Measurements from ENCODE around the gene DHX8. TPM values are rescaled to one million over a fixed set of nuclear protein-coding genes. Genes with fewer than 3 reads are reported as not detected.

The DHX8 gene
- total RNA-seq, 1 experiment from 2014 or later: 94.8 TPM

GRCh38 chr17:43453331-43453812, 30.4 kb upstream of the DHX8 start:
- Mint-ChIP-seq H3K27me3 (ENCODE audit: unreplicated experiment) (no peaks in the 10 kb centered on the region), H3K9me3 (ENCODE audit: low read depth, unreplicated experiment) (no peaks in the 10 kb centered on the region), H3K36me3 (ENCODE audit: insufficient read depth, unreplicated experiment) (peaks cover 5% of the 10 kb centered on the region), H3K4me3 (ENCODE audit: low read depth, unreplicated experiment) (no peak overlapping the region), H3K4me1 (ENCODE audit: low read depth, unreplicated experiment) (peaks cover 36% of the 10 kb centered on the region), H3K27ac (ENCODE audit: unreplicated experiment) (no peak overlapping the region)
- no peak for DNase-seq
- intact Hi-C loops (cut with micrococcal nuclease; ENCODE audit: unreplicated experiment): no loop called here
- no peak for TF ChIP-seq CTCF (IDR thresholded peaks at IDR 0.05; ENCODE audit: unreplicated experiment)
- BruUV-seq (replicated peaks): no TSS peak
- CTCF ChIA-PET: no interaction called here

- no peak for DNase-seq
- no peak for TF ChIP-seq CTCF (IDR thresholded peaks at IDR 0.05; ENCODE audit: unreplicated experiment)
- peaks cover 27% of the 10 kb centered on the region for H3K4me1 Mint-ChIP-seq (ENCODE audit: low read depth, unreplicated experiment)
- intact Hi-C loops (cut with micrococcal nuclease; ENCODE audit: unreplicated experiment): no loop called here
- H3K36me3 Mint-ChIP-seq (ENCODE audit: insufficient read depth, unreplicated experiment): peaks cover 5% of the 10 kb centered on the region
- no peak overlapping the region for H3K4me3 Mint-ChIP-seq (ENCODE audit: low read depth, unreplicated experiment)
- H3K9me3 Mint-ChIP-seq (ENCODE audit: low read depth, unreplicated experiment): no peaks in the 10 kb centered on the region
- no TSS peak for BruUV-seq (replicated peaks)
- H3K27ac Mint-ChIP-seq (ENCODE audit: unreplicated experiment): no peak overlapping the region
- CTCF ChIA-PET: interaction anchor here (0.6 kb wide), 1 partner anchor 18 kb away, joined by 3 read pairs; no protein-coding TSS in a partner anchor
- H3K27me3 Mint-ChIP-seq (ENCODE audit: unreplicated experiment): no peaks in the 10 kb centered on the region
Observed at GRCh38 chr17:43454868-43455267, 28.9 kb upstream of the DHX8 start.

GRCh38 chr17:43456029-43456428, 27.7 kb upstream of the DHX8 start:
- intact Hi-C loops (cut with micrococcal nuclease; ENCODE audit: unreplicated experiment): no loop called here
- peaks cover 24% of the 10 kb centered on the region for H3K4me1 Mint-ChIP-seq (ENCODE audit: low read depth, unreplicated experiment)
- H3K4me3 Mint-ChIP-seq (ENCODE audit: low read depth, unreplicated experiment): no peak overlapping the region
- H3K36me3 Mint-ChIP-seq (ENCODE audit: insufficient read depth, unreplicated experiment): peaks cover 5% of the 10 kb centered on the region
- BruUV-seq (replicated peaks): no TSS peak
- H3K9me3 Mint-ChIP-seq (ENCODE audit: low read depth, unreplicated experiment): no peaks in the 10 kb centered on the region
- no peaks in the 10 kb centered on the region for H3K27me3 Mint-ChIP-seq (ENCODE audit: unreplicated experiment)
- no peak for TF ChIP-seq CTCF (IDR thresholded peaks at IDR 0.05; ENCODE audit: unreplicated experiment)
- DNase-seq: no peak
- CTCF ChIA-PET: no interaction called here
- H3K27ac Mint-ChIP-seq (ENCODE audit: unreplicated experiment): no peak overlapping the region

GRCh38 chr17:43456661-43457361, 27.0 kb upstream of the DHX8 start:
- no peaks in the 10 kb centered on the region for H3K9me3 Mint-ChIP-seq (ENCODE audit: low read depth, unreplicated experiment)
- intact Hi-C loops (cut with micrococcal nuclease; ENCODE audit: unreplicated experiment): no loop called here
- CTCF ChIA-PET: interaction anchor here (1.0 to 1.5 kb wide), 2 partner anchors 9 to 12 kb away, joined by 4 to 8 read pairs; no protein-coding TSS in a partner anchor
- H3K36me3 Mint-ChIP-seq (ENCODE audit: insufficient read depth, unreplicated experiment): peaks cover 5% of the 10 kb centered on the region
- H3K4me3 Mint-ChIP-seq (ENCODE audit: low read depth, unreplicated experiment): no peak overlapping the region
- peaks cover 24% of the 10 kb centered on the region for H3K4me1 Mint-ChIP-seq (ENCODE audit: low read depth, unreplicated experiment)
- no peak for TF ChIP-seq CTCF (IDR thresholded peaks at IDR 0.05; ENCODE audit: unreplicated experiment)
- peak; percentile 26 for DNase-seq
- BruUV-seq (replicated peaks): no TSS peak
- H3K27me3 Mint-ChIP-seq (ENCODE audit: unreplicated experiment): no peaks in the 10 kb centered on the region
- H3K27ac Mint-ChIP-seq (ENCODE audit: unreplicated experiment): no peak overlapping the region

All from Calu3 (cell line).